ENCODE results near the gene ADGRV1.

- TF ChIP-seq CTCF (IDR thresholded peaks at IDR 0.05; ENCODE audit: low read depth, low read length) (no peak), MAX (IDR thresholded peaks at IDR 0.05; ENCODE audit: low read depth, low read length) (no peak), POLR2A (IDR thresholded peaks at IDR 0.05; ENCODE audit: extremely low read depth, insufficient read length) (no peak), MYC (IDR thresholded peaks at IDR 0.05; ENCODE audit: low read depth, low read length) (no peak)
Observed at GRCh38 chr5:90747693-90748092, 189.1 kb downstream of the ADGRV1 start.

All from NB4 (cell line).